ENCODE data around the gene PTPRN2.
"Not testable (repeated sequence)": the region's sequence is repeated elsewhere in the genome, so short reads cannot be mapped to it uniquely, and the experiment has no call there.

The PTPRN2 gene

DNA sequence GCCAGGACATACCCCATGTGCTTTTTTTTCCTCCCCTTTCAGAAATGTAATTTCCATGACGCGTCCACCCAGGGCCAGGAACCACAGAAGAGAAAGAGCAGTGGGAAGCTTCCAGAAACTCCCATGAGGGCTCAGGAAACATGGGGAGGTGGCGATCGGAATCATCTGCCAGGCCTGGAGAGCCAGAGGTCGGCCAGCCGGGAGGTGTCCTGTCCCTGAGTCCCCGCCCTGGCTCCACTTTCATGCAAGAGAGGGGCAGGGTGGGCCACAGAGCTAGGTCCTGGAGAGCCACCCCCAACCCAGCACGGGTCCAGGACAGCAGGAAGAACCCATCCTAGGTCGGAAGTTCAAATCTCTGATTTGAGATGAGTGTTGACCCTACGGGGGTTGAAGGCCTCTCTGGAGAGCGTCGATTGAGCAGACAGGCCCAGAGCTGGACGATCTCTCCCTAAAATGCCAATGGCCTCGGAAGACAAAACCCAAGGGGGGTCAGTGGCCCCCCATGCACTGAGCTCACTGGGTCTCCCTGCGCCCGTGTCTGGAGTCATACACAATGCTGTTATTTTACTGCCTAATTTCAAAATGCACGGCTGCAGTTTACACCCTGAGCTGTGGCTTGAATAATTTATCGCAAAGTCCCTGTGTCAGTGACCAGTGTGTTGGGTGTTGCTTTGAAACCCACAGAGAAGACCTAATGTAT is 594.1 kb downstream of the PTPRN2 start:
- no peak for DNase-seq (ENCODE audit: low spot score)

DNA sequence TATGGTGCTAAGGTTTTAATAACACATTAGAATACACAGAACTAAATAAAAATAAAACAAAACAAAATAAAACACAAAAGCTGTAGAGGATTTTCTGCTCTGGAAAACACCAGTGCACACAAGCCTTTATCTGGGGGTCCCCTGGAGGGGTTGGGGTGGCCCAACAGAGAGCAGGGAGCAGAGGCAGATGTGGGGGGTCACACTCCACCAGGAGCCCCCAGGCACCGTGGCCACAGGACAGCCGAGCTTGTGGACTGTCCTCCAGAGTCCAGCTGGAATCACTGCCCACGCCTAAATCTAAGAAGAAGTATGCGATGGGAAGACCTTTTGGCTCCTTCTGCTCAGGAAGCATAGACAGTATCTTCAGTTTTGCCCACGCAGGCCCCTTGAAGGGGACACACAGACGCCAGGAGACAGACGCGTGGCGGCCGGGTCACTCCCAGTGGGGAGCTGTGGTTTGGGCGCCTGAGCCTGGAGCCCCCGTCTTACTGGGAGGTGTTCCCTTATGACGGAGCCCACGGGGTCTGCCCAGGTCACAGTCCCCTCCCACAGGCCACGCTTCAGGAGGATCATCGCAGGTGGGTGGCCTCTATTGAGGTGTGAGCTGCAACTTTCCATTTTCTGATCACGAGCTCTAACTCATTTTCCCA is 595.0 kb downstream of the PTPRN2 start:
- no peak for DNase-seq (ENCODE audit: low spot score)

DNA sequence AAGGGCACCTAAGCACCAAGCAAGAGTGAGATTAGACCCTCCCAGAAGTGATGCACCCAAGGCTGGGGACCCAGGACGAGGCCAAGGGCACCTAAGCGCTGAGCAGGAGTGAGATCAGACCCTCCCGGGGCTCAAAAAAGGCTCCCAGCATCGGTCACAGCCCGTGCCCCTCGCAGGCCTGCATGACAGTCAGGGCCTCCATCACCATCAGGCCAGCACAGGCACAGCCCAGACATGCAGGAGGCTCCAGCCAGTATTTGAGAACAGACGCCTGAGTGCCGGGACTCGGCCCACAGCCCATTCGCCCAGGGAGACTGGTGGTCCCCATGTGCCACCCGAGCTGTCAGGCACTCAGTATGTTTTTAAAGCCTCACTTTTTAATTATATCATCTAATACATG is 595.9 kb downstream of the PTPRN2 start:
- DNase-seq (ENCODE audit: low spot score), result no peak

DNA sequence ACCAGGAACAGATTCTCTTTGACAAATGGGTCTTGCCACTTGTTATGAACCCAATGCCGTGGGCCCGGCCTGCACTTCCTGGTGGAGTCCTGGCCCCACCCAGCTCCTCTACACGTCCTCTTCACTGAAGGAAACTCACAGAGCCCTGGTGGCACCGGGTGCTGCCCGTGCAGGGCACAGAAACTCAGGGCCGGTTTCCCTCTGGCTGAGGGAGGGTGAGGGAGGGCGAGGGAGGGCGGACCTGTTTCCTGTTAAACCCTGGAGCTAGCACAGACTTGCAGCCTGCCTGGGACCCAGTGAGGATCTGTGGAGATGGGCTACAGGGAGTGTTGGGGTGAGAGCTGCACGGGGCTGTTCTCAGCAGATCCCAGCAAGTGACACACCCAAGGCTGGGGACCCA is 596.3 kb downstream of the PTPRN2 start:
- DNase-seq (ENCODE audit: low spot score), result no peak

DNA sequence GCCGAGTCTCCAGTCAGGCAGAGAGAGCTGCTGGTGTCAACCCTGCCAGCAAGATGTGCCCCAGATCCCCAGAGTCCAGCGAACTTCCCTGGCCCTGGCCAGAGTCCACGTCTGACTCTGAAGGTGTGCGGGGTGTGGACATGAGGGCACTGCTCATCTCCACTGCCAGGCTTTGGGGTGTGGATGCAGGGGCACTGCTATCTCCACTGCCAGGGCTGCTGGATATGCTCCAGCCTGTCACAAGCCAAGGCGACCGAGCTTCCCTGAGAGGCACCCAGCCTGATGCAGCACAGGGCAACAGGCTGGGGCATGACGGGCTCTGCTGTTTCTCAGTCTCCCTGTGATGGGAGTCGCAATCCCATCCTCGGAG is 596.8 kb downstream of the PTPRN2 start:
- no peak for DNase-seq (ENCODE audit: low spot score)

DNA sequence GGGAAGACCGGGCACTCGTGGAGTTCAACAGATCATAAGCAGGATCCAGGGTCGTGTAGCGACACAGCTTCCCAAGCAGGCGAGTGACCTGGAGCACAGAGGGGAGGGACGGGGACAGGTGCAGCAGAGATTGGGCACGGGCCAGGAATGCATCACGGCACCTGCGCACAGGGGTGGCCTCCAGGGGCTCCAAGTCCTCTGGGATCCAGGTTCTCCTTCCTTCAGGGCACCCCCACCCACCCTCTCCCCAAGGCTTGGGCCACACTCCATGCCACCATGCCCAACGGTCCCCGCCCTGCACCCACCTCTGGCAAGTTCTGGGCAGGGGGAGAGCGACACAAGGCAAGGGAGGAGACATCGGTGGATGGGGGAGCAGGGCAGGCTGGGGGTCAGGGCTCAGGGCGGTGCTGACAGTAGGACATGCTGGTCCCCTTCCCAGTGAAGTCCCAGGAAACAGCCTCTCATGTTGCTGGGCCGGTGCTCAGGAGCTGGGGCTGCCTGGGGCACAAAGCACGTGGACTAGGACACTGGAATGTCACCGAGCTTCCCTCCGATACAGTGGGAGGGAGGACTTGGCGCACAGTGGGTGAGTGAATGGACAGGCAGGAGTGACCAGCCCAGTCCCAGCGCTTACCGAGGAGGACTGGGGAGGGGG is 597.3 kb downstream of the PTPRN2 start:
- no peak for DNase-seq (ENCODE audit: low spot score)

DNA sequence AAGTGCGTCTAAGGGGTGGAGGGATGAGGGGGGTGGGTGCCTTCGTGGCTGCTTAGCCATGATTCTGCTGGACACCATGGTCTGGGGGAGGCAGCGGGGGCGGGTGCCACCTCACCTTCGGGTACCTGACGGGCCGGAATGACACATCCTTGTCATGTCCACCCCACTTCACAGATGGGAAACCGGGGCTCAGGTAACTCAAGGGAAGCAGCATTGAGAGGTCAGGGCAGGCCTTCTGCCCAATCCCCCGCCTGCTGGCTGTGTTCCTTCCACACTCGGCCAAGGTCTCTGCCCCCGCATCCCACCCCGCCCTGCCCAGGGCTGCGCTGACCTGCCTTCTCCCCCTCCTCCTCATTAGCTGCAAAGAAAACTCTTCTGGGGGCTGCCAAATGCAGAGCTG is 598.0 kb downstream of the PTPRN2 start:
- no peak for DNase-seq (ENCODE audit: low spot score)

DNA sequence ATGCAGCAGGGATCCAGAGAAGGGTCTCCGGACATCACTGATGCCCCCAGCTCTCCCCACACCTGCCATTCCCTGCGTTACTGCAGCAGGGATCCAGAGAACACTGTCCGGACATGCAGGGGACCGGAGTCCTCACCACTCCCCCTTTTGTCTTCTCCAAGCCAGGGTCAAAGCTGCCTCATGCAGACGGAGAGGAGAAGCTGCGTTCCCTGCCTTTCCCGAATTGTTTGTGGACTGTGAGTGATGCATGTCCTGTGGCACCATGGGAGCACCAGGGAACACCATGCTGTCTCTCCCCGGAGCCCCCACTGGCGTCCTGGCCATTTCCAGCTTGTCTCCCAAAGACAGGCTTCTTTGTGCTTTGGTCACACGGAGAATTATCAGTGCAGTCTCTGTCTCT is 599.7 kb downstream of the PTPRN2 start:
- DNase-seq (ENCODE audit: low spot score), result no peak

DNA sequence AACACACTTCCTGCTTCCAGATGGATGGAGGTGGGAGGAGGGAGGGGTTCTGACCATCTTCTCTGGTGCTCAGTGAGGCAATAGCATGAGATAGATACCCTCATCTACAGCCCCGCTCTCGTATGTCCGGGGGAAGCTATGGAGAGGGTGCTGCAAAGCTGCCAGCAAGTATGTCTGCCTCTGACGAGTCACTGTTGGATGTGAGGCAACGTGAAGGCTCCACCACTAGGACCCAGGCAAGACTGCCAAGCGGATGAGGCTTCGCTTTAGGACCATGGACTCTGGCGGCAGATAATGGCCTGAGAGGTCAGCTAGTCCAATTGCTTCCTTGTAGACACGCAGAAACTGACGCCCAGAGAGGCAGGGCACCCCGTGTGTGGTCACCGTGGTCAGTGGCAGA is 601.6 kb downstream of the PTPRN2 start:
- no peak for DNase-seq (ENCODE audit: low spot score)

DNA sequence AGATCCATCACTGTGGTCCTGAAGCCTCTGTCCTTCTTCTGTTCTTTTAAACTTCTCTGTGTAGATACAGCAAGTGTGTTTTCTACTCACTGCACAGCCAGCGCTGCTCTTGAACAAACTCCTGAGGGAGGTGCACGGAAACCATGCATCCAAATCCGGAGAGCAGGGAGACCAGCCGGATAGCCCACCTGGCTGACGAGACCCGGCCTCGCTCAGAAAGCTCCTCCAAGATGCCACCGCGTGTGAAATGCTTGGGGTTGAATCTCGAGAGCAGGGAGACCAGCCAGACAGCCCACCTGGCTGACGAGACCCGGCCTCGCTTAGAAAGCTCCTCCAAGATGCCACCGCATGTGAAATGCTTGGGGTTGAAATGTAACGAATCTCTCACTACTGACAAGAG is 602.0 kb downstream of the PTPRN2 start:
- no peak for DNase-seq (ENCODE audit: low spot score)

DNA sequence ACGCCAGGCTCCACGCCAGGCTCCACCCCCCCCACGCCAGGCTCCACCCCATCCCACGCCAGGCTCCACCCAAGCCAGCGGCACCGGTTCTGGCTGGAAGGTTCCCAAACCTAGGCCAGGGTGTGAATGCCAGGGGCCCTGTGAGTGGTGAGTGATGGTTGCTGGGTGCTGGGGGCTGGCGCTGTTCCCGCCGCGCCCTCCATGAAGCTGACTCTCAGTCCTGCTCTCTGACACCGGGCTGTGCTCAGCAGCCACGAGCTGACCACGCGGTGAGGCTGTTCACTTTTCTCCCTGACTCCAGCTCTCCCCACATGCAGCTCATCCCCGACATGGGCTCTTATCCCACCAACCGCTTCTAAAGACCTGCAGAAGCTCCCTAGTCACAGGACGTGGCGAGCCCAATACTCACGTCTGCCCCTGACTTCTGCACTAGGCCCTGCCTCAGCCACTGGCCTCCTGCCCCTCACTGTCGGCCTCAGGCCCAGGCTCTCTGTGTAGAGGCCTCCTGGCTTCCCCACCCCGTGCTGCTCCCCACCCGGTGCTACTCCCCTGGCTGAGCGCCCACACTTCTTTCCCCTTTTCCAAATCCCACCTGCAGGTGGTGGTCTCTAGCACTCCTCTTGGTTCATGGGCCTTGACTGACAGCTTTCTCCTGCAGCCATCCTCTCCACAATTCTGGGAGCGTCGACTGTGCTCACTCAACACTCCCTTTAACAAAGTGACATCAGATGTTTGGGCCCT is 603.0 kb downstream of the PTPRN2 start:
- no peak for DNase-seq (ENCODE audit: low spot score)

DNA sequence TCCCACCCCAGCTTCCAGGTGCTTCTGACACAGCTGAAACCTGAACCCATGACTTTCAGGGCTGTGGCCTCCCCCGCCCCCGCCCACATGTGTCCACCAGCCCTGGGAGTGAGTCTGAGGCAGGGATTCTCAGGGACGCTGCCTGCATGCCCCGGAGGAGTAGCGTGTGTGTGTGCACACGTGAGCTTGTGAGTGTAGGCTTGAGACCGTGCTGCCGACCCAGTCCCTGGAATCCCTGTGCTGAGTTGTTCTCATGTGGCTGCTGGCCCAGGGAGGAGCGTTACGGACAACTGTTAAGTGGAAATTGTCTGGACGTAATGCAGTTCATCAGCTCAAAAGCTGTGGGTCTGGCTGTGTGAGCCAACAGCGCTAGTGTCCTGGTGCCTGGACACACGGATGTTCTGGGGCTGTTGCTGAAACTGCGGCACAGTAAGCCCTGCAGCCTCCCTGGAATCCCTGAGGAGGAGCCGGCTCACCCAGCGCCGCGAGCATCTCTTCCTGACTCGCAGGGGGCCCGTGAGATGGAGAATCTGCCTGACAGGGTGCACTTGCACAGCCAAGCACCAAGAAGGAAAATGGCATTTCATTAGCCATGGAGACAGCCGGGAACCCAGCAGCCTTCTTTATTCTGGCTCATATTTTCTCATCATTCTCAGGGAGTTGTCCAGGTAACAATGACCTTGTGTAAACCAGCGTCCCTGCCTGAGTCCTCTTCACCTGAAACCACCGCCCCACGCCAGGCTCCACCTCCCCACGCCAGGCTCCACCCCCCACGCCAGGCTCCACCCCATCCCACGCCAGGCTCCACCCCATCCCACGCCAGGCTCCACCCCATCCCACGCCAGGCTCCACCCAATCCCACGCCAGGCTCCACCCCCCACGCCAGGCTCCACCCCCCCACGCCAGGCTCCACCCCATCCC is 603.9 kb downstream of the PTPRN2 start:
- DNase-seq (ENCODE audit: low spot score), result no peak

DNA sequence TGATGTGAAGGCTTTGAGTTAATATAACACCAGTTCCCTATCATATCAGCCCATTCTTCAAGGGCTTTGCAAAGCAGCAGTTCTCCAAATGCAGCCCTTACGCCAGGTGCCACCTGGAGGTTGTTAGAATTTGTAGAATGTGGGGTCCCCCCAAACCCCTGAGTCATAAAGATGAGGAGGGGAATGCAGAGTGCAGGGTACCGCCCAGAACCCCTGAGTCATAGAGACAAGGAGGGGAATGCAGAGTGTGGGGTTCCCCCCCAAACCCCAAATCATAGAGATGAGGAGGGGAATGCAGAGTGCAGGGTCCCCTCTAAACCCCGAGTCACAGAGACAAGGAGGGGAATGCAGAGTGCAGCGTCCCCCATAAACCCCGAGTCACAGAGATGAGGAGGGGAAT is 605.8 kb downstream of the PTPRN2 start:
- no peak for DNase-seq (ENCODE audit: low spot score)

DNA sequence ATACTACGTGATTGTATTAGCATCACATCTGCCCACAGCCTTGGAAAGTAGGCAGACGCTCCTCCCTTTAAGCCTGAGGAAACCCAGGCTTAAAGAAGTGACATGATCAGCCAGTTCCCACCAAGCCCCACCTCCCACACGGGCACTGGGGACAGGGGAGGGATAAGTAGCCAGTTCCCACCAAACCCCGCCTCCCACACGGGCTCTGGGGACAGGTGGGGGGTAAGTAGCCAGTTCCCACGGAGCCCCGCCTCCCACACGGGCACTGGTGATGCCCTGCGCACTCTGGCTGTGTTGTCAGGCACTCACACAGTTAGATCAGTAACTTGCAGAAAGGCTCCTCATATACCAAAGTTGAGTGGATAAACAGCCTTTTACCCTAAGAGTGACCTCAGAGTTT is 606.8 kb downstream of the PTPRN2 start:
- DNase-seq (ENCODE audit: low spot score), result no peak

DNA sequence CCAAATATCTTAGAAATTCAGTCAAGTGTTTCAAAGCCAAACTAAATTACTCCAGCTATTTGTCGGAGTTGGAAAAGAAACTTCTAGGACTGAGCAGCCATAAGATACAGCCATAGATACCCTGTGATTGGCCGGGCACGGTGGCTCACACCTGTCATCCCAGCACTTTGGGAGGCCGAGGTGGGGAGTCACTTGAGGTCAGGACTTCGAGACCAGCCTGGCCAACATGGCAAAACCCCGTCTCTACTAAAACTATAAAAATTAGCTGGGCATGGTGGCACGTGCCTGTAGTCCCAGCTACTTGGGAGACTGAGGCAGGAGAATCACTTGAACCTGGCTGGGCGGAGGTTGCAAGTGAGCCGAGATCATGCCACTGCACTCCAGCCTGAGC is 607.3 kb downstream of the PTPRN2 start:
- not testable (repeated sequence) for DNase-seq (ENCODE audit: low spot score)

DNA sequence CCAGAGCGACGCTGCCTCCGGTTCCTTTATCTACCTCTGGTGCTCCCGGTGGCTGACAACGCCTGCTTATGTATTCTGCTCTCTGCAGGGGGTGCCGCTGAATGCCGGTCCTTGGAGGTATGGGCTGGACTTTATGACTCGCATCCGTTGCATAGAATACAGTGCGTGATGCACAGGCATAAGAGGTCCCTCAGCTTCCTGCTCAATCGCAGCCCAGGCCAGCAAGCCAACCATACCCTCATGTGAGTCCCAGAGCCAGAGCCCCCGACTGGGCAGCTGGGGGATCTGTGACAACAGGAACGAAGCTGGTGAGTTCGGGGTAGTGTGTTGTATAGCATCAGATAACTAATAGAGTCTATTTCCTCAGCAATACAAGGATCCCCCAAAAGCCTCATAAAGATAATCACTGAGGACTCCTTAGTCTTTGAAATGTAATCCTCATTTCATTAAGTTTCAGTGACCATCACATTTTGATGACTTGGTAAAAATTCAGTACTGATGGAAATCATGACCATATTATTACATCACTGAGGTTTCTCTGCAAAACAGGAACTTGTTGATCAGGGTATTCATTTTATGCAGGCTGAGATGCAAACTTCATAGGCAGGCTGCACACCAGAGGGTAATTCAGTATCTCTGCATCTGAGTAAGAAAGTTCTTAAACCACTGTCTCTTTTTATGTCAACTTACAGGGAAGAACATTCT is 607.8 kb downstream of the PTPRN2 start:
- DNase-seq (ENCODE audit: low spot score), result no peak

DNA sequence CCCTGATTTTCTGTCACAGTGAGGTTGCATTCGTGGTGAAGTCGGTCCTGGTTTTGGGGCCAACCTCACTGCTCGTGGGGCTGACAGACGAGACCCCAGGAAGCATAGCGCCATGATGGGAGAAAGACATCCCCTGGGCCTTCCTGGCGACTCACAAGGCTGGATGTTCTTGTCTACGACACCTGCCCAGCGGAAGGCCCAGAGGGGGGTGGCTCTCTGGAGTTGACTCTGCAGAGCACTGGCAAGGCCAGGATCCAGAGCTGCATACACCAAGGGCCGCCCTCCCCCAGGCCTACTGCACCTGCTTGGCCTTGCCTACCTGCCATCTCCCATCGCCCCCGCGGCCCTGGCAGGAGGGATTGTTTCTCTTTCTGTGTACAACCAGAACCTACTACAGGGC is 608.9 kb downstream of the PTPRN2 start:
- DNase-seq (ENCODE audit: low spot score), result no peak

DNA sequence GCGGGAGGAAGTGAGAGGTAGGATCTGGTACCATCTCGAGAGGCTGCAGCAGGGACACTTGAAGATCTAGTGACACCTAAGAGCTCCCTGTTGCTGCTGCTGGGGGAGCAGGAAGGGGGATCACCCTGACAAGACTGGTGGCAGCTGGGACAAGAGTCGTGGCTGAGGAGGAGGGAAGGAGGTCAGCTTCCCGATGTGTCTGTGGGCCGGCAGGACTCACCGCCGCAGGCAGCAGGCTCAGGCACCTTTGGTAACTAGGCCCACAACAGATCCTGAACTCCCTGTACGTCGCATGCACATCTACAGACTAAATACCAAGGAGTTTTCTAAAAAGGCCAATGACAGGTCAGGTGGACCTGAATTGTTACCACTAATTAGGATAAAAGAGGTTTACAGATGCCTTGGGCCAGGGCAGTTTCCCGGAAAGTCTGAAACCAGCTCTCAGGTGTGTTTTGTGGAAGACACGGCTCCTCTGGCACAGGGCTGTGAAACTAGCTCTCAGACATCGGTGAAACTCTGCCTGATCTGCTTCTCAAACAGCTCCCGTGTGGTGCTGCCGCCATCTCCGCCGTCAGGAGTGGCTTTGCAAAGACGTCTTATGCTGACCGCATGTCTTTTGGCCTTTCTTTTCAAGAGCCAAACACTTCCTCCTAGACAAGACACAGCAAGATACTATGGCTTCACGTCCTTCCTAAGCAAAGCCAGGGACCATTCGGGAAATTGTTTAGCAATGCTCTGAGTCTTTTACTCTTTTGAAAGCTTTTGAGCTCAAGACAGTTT is 609.7 kb downstream of the PTPRN2 start:
- DNase-seq (ENCODE audit: low spot score), result no peak

DNA sequence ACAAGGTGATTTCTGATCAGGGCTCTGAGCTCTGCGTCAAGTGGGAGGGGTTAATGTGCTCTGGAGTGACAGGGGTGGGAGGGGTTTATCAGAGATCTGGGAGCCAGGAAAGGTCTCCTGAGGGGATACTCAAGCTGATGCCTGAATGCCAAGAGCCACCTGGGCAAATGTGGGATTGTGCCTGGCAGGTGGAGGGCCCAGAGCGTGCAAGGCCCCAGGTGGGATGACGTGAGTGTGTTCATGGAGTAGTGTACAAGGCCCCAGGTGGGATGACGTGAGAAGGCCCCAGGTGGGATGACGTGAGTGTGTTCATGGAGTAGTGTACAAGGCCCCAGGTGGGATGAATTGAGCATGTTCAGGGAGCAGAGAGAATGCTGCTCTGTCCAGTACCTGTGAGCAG is 610.3 kb downstream of the PTPRN2 start:
- DNase-seq (ENCODE audit: low spot score), result no peak

DNA sequence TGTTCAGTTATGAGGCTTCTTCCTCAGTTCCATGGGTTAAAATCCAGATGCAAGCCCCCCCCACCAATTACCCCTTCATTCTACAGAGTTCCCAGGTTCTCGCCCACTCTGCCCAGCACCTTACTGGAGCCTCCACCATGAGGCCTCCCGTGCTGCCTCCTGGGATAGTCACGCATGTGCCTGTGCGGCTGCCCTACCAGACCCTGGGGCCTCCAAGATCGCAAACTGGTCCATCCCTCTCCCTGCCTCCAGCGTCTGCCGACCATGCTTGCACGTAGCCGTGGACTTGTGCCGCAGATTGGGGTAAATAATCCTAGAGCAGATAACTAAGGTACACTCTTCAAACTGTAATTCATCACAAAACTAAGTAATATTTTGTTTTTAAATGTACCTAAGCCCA is 611.2 kb downstream of the PTPRN2 start:
- DNase-seq (ENCODE audit: low spot score), result no peak

Measured in putamen (tissue), 1 donor.